GM19025 (cell line): ENCODE data around the gene SIPA1L2.

Source experiments
- ATAC-seq: cut with Tn5 transposase; IDR thresholded peaks from one replicate; pipeline ENCODE4 v1.9.1; 2021; ENCODE audit warnings: mild to moderate bottlenecking, low read depth, moderate library complexity; ENCODE audit not compliant: unreplicated experiment

SIPA1L2 gene

GRCh38 chr1:232594768-232595698, 34.9 kb downstream of the SIPA1L2 start:
- ATAC-seq: no peak

DNA sequence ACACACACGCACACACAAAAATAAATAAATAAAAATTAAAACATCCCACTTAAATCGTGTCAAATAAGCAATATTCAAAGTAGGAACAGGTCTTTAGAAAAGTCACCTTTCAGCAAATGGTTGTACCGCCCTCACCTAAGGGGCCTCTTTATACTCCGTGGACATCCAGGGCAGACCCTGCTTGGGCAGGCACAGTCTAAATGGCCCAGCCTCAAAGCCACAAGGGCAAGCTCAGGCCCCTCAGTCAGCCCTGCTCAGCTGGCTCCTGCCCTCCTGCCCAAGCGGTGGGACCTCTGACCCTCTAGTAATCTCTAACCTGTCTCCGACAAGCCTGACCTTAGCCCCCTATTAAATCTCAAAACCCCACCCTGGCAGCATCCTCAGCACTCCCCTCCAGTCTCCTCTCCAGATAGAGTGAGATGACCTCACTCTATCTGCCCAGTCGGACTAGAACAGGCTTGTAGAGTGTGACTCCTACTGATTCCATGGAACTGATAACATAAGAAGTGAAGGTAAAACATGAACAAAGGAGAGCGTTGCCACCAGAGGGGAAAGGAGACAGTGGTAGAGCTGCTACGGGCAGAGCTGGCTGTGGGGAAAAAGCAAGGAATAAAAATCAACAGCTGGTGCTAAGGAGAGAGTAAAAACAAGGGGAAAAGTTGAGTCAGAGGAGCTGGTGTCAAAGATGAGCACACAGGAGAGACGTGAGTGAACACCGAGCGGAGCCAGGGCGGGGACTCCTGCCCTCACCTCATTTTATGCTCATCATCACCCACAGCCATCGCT, 36.0 kb downstream of the SIPA1L2 start:
- no peak for ATAC-seq

GRCh38 chr1:232591344-232591743, 38.6 kb downstream of the SIPA1L2 start:
- no peak for ATAC-seq

DNA sequence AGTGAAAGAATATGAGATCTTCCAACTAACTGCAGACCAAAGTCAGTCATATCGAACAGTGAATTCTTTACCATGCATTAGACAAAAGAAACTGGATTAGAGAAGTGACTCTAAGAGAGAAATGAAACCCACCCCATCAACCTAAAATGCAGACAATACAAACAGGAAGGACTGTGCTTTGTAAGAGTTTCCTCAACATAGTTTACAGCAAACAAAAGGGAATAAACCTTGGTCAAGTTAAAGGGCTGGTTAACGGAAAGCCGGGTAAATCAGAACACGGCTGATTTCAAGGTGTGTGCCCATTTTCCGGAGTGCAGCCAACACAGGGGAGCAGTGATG, 39.2 kb downstream of the SIPA1L2 start:
- no peak for ATAC-seq

- no peak for ATAC-seq
Observed at GRCh38 chr1:232589812-232590743, 39.9 kb downstream of the SIPA1L2 start.

DNA sequence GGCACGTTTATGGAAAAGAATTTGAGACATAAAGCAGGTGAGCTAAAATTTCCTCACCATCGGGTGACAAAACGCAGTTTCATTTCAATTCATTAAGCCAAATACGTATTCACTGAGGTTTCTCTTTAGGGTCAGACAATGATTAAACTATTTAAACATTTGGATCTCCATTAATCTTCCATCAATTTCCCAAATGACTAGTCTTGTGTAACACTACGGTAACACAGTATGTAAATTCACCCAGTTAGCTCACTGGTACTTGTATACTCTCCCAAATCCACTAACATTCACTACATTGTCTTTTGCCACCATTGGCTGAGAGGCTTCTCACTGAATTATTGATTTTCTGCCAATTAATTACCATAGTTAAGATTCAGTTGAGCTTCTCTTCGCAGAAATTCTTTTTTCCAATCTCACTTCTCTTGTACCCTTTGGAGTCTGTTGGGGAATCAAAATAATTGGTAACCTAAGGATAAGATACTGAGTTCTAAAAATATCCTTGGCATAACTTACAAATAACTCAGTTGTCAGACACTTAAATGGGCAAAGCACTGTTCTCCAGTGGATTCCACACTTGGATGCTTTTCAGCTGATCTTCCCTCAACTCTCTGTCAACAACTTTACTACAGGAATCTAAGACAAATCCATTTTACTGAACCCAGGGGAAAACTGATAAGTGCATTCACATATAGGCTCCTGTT, 40.7 kb downstream of the SIPA1L2 start:
- no peak for ATAC-seq

- ATAC-seq: no peak
Observed at GRCh38 chr1:232587141-232588008, 42.6 kb downstream of the SIPA1L2 start.

DNA sequence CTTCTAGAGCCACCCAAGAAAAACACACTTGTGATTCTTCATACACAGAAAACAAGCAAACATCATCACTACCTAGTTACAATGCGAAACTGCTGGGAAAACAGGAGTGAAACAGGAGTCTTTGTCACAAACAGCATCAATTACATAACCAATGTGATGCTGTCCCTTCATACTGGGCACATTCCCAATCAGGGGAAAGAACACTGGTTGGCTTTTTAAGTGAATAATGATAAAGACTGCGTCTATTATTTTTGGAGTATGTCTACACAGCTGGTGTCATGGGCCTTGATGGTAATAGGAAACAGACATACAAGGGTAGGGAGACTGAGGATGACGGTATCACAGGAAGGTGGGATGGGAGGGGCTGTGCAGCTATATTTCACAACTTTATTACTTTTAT, 43.3 kb downstream of the SIPA1L2 start:
- no peak for ATAC-seq

GRCh38 chr1:232585486-232585885, 44.4 kb downstream of the SIPA1L2 start:
- ATAC-seq: no peak

GRCh38 chr1:232581932-232582331, 48.0 kb downstream of the SIPA1L2 start:
- no peak for ATAC-seq
